T follicular helper cell (primary cell): ENCODE measurements around the gene CPM.

ENCODE experiments used
- DNase-seq: peaks from one replicate; pipeline ENCODE4 v3.0.0-alpha.2; 2020; ENCODE audit warnings: low read depth
- total RNA-seq, 2 experiments: gene quantifications; one replicate each; lab custom pipeline; 2026; lab: John Stamatoyannopoulos, UW

CPM gene
- total RNA-seq, result 1.3 to 18.7 reads per million in 2 experiments

DNA sequence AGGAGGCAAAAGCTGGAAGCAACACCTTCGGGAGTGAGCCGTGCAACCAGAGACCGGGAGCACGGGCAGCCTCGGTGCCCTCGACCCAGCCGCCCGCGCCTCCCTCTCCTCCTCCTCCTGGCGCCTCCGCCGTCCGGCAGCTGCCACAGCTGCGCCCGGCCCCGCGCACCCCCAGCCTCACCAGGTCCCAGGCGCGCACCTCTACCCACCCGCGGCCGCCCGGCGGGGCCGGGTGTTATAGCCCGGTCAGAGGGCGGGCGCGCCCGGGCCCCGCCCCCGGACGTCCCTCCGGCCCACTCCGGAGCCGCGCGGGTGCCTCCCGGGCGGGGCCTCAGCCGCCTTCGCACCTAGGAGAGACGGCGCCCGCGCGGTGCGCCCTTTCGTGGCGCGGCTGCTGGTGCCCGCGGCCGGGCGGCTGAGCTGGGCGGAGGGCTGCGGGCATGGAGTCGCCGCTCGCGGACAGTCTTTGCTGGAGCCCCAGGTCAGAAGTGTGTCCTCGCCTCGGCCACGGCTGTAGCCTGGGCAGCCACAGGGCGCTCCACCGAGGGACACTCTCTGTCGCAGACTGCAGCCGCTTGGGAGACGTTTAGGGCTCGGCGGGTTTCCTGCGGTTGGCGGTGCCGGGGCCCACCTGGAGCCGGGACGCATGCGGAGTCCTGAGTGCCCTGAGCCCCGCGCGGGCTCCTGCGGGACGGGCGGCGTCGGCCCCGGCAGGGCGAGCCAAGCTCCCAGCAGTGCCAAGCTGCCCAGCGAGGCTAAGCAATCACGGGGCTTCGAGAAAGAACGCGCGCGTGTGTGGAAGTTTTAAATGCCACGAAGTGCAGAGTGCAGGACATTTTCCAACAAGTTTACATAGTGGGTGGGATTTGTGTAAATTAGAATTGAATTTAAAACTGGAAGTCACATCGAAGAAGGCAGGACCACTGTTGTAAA lies at the start of gene CPM:
TSS of gene CPM (minus strand) at position 211 of the 933 bp plus-strand sequence. CDS start 334 bp downstream, outside the sequence.
- peak; percentile 58 for DNase-seq

DNA sequence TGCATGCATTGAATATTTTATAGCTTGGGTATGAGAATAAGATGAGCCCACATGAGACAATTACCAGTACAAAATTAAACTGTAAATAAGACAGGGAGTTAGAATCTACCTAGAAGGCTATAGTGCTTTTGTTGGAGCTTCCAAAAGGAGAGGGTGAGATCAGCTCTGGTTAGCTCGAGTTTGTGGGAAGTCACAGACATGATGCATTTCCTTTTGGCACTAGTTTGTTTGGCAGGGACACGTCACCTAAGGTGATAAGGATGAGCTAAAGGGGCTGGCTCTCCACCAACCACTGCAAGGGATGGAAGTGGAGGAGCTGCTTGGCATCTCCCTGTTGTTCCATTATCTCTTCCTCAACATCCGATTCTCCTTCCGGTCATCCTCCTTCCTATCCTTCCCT lies 48.5 kb upstream of the CPM start:
- no peak for DNase-seq

GRCh38 chr12:68980476-68981212 lies 47.7 kb upstream of the CPM start:
- no peak for DNase-seq

- DNase-seq, result no peak
Measured at GRCh38 chr12:68978678-68979077, 45.7 kb upstream of the CPM start.

- no peak for DNase-seq
Measured at GRCh38 chr12:68977909-68978610, 45.1 kb upstream of the CPM start.

GRCh38 chr12:68977335-68977734 lies 44.4 kb upstream of the CPM start:
- DNase-seq, result no peak

- no peak for DNase-seq
Measured at GRCh38 chr12:68976395-68976841, 43.4 kb upstream of the CPM start.

DNA sequence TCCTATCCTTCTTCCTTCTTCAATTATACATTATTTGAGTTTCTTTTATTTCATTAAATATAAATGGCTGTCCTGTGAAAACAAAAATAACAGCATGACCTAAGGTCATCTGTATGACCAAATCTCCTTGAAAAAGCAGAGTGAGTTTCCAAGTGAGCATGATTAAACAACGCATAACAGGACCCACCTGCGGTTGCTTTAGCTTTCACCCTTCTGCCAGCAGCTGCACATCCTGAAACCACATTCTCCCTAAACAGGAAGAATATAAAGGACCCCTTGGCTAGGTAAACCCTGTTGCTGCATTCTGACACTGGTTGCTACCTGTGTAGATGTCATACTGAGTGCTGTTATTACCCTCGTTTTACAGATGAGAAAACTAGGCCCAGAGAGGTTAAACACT lies 42.8 kb upstream of the CPM start:
- no peak for DNase-seq

GRCh38 chr12:68972595-68972994 lies 39.6 kb upstream of the CPM start:
- no peak for DNase-seq

GRCh38 chr12:68971404-68971803 lies 38.4 kb upstream of the CPM start:
- no peak for DNase-seq

- no peak for DNase-seq
Measured at GRCh38 chr12:68970951-68971350, 38.0 kb upstream of the CPM start.

- DNase-seq, result no peak
Measured at GRCh38 chr12:68970306-68970705, 37.3 kb upstream of the CPM start.

DNA sequence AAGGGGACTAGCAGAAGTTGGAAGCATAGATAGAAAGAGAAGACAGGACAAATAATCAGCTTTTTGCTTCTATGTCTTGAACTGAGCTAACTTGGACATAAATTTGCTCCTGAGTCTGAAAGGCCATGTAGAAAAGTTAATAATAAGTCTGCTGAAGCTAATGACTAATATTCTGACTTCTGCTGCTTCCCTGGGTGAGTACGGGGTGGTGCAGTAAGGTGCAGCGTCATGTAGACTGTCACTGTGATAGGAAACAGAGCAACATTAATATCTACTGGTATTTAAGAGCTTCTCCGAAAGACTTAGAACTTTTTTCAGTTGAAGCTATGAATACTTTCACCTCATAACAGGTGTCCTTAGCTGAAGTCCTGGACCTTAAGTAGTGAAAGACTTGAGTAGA lies 34.1 kb upstream of the CPM start:
- no peak for DNase-seq

GRCh38 chr12:68963856-68964745 lies 31.1 kb upstream of the CPM start:
- DNase-seq, result no peak

GRCh38 chr12:68962877-68963855 lies 30.2 kb upstream of the CPM start:
- DNase-seq, result no peak

DNA sequence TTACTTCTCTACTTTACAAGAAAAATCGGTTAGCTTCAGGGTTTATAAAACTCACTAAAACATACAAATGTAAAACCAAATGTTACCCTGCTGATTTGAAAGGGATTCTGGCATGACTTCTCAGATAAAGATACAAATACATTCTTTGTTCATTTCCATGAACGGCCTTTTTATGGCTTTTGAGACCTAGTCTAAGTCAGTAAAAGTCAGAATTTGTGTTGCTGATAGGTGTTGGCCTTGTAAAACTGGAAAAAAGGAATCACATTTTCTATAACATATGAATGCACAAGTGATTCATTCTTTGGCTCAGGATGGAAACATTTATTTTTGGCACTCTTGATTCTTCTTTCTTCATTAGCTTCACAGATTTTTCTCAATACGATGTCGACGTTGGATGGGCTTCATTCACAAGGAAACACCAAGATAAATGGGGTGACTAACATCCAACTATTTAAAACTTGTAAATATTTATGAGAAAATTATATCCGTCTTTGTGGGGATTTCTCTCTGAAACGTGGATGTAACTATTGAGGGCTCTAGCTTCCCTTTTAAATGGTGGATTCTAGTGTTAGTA lies 27.0 kb upstream of the CPM start:
- no peak for DNase-seq

GRCh38 chr12:68959143-68959858 lies 26.3 kb upstream of the CPM start:
- no peak for DNase-seq

- DNase-seq, result no peak
Measured at GRCh38 chr12:68958322-68958721, 25.4 kb upstream of the CPM start.

DNA sequence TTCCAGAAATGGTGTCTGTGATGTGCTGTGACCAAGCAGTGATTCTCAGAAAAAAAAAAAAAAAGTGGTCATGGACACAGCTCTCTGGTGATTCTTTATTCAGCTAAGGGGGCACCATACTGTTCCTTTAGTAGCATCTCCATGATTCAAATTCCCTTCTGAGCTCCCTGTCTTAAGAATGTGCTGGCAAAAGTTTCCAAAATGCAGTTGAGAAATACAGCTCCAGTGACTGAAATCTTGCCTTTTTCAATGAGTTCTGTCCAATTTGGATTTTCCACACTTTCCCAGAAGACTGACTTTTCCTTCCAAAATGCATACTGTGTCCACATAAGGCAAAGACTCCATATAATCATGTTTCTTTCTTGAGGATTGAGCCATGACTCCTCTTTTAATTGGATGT lies 24.3 kb upstream of the CPM start:
- DNase-seq, result no peak
